Measurements from ENCODE around the gene ENC1.
A peak's percentile ranks its signal among the peaks of the same experiment; 100 is the strongest.
"Not testable (repeated sequence)": the region's sequence is repeated elsewhere in the genome, so short reads cannot be mapped to it uniquely, and the experiment has no call there.

ENC1 gene, protein sequence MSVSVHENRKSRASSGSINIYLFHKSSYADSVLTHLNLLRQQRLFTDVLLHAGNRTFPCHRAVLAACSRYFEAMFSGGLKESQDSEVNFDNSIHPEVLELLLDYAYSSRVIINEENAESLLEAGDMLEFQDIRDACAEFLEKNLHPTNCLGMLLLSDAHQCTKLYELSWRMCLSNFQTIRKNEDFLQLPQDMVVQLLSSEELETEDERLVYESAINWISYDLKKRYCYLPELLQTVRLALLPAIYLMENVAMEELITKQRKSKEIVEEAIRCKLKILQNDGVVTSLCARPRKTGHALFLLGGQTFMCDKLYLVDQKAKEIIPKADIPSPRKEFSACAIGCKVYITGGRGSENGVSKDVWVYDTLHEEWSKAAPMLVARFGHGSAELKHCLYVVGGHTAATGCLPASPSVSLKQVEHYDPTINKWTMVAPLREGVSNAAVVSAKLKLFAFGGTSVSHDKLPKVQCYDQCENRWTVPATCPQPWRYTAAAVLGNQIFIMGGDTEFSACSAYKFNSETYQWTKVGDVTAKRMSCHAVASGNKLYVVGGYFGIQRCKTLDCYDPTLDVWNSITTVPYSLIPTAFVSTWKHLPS

DNA sequence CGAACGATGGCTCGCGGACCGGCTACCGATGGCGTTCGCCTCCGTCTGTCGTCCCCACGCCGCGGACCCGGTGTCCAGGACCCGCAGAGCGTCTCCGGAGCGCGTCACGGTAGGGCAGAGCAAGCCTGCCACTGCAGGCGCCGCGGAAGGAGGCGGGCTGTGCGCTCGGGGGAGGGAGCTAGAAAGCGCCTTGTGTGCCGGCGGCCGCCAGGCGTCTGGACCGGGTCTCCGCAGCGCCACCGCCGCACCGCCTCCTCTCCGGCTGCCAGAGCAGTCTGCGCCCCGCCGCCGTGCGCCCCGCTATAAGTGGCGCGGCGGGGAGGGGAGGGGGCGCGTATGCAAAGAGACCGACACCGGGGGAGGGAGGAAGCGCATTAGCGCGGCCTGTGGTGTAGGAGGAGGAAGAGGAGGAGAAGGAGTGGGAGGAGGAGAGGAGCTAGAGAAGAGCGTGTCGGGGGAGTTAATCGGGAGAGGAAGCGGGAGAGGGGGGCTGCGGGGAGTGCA is at the start of gene ENC1:
TSS of gene ENC1 (minus strand) at position 279 of the 504 bp plus-strand sequence. CDS start 4,243 bp downstream, outside the sequence.
- DNase-seq (ENCODE audit: low spot score), result no peak

DNA sequence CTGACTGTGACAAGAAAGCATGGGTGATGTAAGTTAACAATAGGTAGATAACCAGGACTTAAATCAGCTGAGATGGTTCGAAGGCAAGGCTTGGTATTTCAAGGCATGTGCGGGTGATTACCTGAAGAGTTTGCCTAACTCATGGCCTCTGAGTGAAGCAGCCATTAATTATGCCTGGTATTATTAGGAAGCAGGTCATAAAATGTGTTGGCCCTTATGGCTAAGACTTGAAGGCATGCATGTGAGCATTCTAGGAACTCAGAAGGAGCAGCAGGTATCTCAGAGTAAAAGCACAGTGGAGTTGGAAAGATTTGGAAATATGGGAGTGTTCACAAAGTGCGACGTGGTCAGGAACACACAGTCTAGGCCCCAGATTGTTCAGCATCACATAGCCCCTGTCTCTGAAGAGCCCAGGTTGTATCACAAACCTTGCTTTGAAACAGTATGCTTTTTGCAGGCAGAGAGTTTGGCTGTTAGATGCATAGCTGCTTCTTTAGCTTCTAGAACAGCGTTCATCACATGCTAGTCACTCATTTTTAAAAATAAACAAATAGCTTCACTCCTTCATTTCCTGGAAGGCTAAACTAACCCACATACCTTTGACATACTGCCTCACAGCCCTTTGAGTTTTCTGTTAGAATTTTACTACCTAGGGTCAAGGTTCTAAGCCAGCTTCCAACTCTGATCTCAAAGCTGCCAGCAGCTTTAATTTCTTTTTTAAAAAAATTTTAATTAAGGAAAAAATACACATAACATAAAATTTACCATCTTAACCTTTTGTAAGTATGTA is 46.6 kb upstream of the ENC1 start:
- no peak for DNase-seq (ENCODE audit: low spot score)

DNA sequence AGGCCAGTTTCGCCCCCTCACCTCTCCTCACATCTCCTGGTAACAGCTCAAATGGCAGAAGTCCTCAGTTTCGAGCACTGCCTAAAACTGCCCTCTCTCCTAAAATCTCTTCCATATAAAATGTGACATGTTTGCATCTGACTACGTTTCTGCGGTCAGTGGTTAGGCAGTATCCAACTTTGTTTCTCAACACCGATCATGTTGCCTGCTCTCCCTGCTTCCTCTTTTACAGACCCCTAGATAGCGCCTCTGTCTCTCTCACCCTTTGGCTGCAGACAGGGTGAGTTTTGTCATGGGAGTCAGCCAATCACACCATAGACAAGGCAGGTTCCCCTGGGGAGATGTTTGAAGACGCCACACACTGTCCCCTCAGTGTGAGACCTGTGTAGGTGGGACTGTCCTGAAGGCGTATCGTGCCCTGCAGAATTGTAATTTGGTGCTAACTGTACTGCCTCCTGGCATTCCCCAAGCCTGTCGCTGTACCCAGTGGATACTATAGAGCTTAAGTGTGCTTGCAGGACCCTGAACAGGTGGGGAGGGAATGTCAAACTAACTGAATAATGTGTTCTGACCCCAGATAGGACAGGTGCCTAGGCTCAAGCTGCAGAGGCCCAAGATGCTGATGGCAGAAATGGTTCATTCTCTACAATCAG is 45.6 kb upstream of the ENC1 start:
- peak; percentile 8 for DNase-seq (ENCODE audit: low spot score)

DNA sequence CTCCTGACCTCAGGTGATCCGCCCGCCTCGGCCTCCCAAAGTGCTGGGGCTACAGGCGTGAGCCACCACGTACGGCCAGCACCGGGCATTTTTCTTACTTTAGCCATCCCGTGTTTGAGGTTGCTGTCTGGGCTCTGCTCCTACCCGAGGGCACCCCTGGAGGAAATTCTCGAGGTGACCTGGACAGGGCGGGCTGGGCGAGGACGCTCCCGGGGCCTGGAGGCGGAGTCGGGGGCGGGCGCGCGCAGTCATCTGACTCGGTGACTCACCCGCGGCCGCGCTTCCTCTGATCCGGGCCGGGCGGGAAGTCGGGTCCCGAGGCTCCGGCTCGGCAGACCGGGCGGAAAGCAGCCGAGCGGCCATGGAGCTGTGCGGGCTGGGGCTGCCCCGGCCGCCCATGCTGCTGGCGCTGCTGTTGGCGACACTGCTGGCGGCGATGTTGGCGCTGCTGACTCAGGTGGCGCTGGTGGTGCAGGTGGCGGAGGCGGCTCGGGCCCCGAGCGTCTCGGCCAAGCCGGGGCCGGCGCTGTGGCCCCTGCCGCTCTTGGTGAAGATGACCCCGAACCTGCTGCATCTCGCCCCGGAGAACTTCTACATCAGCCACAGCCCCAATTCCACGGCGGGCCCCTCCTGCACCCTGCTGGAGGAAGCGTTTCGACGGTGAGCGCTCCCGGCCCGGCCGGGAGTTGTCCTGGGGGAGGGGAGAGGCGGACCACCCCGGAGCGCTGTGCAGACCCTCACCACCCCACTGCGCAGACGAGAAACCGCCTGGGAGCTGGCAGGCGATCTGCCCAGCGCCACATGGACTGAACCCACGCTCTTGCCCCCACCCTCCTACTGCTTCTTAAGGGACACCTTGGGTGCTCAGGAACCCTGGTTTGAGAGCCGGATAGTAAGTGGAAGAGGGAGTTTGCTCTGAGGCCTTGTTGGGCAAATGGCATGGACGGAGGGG is 44.6 kb upstream of the ENC1 start, which contains the start of gene HEXB:
TSS of gene HEXB (plus strand) at position 334 of the 952 bp plus-strand sequence. CDS start at position 362, 28 bp downstream.
- peak; percentile 84 for DNase-seq (ENCODE audit: low spot score)

DNA sequence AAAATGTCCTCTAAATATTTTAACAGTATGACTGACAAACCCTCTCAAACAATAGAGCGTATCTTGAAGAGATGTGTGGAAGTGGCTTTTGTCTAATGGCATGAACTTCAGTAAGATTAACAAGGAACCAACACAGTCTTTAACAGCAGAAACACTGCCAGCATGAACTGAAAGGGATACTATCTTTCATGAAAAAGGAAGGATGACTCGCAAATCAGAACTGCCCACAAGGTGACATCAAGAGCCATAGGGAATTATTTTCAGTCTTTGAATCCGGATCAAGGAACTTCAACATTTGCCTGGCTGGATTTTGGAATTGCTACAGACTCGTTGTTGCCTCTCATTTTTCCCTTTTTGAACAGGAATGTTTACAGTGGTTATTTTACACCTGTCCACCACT is 39.4 kb upstream of the ENC1 start:
- DNase-seq (ENCODE audit: low spot score), result no peak

DNA sequence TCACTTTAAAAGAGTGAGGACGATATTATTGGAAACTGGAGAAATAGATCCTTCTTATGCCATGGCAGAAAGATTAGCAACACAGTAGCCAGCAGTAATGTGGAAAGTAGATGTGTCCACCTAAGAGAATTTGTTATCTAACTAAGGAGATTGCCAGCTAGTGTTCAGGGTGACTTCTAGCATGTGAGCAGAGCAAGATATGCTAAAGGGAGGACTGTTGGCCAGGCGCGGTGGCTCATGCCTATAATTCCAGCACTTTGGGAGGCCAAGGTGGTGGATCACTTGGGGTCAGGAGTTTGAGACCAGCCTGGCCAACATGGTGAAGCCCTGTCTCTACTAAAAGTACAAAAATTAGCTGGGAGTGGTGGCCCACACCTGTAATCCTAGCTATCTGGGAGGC is 38.8 kb upstream of the ENC1 start:
- not testable (repeated sequence) for DNase-seq (ENCODE audit: low spot score)

DNA sequence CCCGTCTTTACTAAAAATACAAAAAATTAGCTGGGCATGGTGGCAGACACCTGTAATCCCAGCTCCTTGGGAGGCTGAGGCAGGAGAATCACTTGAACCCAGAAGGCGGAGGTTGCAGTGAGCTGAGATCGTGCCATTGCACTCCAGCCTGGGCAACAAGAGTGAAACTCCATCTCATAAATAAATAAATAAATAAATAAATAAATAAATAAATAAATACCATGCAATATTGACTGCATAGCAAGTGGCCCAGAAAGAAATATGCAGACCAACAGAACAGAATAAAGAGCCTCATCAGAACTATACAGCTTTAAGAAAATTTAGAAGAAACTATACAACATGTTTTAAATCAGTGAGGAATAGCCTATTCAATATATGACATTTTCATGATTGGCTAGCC is 37.6 kb upstream of the ENC1 start:
- DNase-seq (ENCODE audit: low spot score), result not testable (repeated sequence)

DNA sequence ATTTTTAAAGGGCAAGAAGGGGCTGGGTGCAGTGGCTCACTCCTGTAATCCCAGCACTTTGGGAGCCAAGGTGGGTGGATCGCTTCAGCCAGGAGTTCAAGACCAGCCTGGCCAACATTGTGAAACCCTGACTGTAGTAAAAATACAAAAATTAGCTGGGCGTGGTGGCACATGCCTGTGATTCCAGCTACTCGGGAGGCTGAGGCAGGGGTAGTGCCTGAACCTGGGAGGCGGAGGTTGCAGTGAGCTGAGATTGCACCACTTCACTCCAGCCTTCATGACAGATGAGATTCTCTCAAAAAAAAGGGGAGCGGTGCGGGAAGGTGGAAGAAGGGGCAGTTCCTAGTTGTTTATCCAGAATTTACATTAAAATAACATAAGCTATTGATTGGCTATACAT is 35.9 kb upstream of the ENC1 start:
- not testable (repeated sequence) for DNase-seq (ENCODE audit: low spot score)

DNA sequence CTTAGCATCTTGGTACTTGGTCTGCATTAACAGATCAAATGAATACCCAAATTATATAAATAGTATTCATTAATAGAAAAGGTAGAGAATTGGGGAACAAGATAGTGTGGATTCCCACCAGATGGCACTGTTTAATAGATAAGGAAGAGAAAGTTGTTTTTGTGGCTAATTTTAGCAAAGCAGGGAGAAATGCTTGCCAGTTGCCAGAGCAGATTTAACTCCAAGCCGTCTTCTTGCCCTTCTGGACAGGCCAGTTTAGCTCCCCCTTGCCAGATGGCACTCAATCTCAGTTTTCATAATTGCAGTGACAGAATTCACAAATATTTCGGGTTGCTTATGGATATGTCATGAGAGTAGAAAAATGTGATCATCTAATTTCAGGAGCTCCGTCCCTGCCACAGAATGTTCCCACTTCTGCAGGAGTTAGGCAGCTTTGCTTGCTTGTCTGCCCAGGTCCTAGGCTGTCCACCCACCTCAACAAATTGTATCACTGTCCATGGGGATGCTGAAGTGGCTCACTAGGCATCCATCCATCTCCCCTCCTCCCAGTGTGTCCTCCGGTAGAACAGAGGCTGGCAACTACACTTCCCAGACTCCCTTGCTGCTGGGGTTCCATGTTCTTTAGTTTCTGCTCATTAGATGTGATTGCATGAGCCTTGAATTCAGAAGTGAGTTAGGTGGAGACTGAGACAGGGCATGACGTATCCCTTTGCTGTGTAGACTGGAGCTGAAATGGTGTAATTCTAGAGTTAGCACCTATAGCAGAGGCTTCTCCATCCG is 32.7 kb upstream of the ENC1 start:
- DNase-seq (ENCODE audit: low spot score), result peak; percentile 12

DNA sequence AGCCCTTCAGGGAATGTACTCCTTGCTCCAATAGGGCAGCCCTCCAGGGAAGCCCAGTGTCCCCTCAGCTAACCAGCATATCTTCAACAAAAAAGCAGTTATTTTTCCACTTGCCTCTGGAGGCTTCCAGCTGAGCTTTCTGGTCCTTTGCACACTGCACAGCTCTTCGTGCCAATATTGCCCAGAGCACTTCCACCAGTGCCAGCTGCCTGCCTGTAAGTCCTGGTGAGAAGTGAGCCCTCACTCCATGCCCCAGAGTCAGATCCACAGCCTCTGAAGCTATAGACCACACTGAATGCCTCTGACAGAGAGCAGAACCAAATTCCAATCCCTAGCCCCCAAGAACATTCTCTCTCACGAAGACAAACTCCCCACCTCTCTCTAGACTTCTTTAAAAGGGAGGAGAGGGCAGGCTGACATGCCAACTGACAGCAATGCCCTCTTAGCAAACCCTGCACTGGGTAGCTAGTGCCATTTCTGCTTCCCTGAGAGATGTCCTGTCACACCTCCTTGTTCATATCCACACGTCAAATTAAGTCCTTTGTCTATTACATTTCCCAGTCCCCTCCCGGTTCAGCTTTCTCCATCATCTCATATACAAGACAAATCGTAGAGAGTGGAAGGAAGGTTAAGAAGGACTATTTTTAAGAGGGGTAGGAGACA is 31.8 kb upstream of the ENC1 start:
- no peak for DNase-seq (ENCODE audit: low spot score)

DNA sequence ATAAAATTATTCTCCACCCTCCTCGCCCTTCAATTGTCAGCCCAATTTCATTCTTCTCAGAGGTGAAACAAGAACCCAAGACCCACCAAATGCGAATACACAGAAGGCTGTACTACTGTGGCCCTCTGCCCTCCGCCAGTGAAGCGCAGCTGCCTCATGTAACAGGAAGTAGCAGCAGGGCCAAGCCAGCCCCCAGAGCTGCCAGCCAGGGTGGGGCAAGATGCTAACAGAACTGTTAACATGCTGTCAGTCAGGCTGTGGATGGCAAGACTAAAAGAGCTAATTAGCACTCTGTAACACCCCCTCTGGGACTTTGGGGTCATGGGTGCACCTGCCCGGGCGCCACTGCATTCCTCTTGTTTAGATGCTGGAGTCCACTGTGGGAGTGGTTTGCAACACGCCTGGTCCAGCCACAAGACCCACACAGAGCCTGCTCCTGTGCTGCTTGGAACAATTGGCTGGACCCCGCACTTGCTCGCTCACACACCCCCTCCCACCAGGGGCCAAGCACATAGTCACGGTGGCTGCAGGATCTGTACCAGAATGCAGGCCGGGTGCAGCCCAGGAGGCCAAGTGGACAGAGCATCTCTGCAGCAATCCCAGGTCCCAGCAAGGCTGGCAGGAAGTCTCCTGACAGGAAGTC is 30.0 kb upstream of the ENC1 start:
- DNase-seq (ENCODE audit: low spot score), result no peak

DNA sequence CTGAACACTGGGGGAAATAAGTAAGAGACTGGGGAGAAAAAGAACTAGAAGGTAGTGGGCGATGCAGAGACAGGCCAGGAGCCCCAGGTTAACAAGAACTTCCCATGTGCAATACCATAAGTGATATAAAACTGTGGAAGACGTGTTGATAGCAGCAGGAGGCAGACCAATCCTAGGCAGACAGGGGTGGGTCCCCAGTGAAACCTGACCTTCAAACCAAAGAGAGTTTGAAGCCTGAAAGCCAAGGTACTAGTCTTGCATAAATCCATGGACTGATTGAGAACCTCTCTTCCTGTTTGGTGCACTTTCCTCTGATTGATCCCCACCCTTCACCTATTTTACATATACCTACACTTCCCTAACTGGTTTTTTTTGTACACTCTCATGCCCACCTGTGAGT is 29.3 kb upstream of the ENC1 start:
- DNase-seq (ENCODE audit: low spot score), result no peak

DNA sequence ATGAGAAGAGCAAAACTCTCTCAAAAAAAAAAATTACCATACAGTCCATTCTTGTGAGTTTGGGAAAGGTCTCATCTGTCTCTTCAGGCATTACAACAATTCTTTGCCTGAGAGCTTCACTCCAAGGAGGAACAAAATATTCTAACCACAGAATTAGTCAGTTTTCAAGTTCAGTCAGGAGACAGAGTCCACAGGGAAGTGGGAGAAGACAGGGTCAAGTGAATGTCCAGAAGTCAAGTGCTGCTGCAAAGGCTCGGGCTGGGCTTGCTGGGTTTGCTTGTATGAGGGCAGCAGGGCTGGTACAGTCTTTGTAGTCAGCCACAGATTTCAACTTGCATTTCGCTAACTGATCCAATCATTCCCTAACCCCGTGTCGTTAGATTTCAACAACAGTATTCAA is 26.9 kb upstream of the ENC1 start:
- no peak for DNase-seq (ENCODE audit: low spot score)

DNA sequence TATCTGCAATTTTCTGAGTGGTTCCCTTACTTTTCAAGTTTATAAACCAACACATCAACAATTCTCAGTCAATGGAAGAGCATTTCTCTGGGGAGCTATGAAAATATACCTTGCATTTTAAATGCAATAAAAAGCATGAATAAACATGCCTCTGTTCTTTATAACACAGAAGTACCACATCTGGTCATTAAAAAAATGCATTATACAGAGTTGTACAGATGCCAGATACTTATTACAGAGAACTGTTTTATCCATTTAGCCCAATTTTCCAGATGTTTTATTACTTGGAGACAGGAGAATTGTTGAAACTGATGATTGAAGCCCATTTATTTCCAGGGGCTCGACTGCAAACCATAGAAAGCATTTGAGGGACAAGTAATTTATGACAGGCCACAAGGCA is 25.3 kb upstream of the ENC1 start:
- no peak for DNase-seq (ENCODE audit: low spot score)

DNA sequence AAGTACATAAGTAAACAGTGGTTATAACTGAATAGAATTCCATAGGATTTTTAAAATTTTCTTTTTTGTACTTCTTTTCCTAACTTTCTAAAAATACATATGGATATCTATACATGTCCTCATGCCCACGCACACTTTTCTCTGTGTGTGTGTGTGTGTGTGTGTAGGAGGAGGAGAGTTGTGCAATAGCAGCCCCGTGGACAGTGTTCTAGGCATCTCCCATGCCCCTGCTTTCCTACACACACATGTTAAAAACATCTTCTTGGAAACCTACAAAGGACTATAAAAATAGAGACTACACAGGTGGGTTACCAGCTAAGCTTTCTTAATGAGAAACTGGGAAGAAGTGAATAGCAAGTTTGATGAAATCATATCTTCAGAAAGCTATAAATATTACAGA is 24.7 kb upstream of the ENC1 start:
- no peak for DNase-seq (ENCODE audit: low spot score)

DNA sequence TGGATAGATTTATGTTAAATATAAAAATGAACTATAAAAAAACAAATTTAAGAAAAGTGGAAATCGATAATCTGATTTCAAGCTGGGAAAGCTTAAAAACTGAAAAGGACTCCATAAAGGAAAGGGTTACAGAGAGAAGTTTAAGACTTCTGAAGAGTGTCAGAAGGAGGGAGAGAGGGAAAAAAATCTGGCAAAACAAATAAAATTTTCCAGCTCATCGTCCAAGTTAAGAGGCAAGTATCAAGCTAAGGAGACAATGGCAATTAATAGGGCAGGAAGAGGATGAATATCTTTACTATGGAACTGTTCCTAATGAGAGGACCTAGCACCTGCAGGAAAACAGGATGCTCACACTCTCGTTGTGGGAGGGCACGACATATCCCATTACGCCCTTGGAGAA is 24.0 kb upstream of the ENC1 start:
- DNase-seq (ENCODE audit: low spot score), result no peak

DNA sequence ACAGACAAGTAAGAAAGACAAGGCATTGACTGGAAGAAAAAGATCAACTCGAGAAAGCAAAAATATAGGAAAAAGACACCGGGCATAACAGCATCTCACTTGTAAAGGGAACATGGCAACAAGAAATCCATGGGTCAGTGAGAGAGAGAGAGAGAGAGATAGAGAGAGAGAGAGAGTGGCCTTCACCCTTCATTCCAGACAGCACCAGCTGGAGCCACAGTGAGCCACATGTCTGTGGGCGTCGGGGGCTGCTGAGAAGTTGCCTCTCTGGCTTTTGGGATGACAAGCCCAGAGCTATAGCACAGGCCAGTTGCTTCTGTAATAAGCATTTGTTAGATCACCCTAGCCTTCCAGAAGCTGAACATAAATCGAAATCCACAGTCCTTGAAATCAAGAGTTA is 20.3 kb upstream of the ENC1 start:
- DNase-seq (ENCODE audit: low spot score), result no peak

DNA sequence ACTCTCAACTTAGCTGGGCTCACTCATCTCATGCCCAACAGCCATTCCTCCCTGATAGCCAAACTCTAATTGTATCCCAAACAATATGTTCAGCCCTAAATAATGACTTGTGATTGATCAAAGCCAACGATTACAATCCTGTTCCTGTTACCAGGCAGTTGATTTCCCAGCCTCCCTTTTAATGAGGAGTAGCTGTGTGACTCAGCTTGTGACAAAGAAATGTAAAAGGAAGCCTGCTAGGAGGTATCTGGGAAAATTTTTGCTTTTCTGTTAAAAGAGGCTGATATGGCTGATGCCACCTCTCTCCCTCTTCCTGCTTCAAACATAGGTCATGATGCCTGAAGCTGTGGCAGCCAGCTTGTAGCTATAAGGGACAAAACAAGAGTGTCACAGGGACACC is 19.6 kb upstream of the ENC1 start:
- no peak for DNase-seq (ENCODE audit: low spot score)

DNA sequence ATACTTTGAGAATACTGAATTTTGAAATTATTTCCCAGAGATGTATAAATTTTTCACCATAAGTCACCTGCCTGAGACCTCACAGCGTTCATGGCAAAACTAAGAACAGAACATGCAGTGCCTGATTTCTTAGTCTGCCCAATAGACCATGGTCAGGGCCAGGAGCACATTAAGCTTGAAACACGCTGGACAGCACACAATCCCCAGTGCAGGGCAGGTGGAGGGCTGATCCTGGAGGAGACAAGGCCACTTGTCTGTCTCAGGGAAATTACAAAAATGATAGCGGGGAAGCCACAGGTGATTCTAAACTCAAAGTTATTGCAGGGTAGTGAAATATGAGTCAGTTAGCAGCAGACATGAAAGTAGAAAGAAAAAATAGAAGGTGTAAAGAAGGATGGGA is 18.6 kb upstream of the ENC1 start:
- DNase-seq (ENCODE audit: low spot score), result no peak

All from hematopoietic multipotent progenitor cell treated with erythropoietin and hydrocortisone succinate and interleukin-3 and kit ligand, for 15 days (in vitro differentiated cells).